SK-N-MC (cell line): Measurements from ENCODE around the gene EVC2.

ENCODE experiments used
- EZH2 ChIP-seq: fragments of 200-600 bp; sonication (generic); IDR thresholded peaks from one replicate; pipeline ENCODE4 v1.6.1; 2017; ENCODE audit warnings: antibody characterized with exemption
- POLR2AphosphoS5 ChIP-seq: IDR thresholded peaks from 2 replicates; pipeline ENCODE4 v1.6.1; 2012; ENCODE audit warnings: mild to moderate bottlenecking, low read depth, low read length, borderline replicate concordance

DNA sequence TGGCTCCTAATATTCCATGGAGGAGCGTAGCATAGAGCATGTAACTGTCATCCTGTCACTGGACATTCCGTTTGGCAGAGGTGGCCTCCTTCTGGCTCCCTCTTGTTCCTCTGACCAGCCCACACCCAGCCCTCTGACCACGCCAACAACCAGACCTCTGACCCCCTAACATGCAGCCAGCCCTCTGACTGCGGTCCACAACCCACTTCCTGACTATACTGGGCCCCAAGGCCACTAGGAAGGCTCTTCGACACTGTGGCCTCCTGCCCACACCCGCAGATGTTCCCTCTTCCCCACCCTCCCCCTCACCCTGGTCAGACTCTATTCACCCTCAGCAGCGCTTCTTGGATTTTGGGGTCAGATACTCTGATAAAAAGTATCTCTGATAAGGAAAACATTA is 141.4 kb downstream of the EVC2 start:
- no peak for TF ChIP-seq EZH2
- no peak for TF ChIP-seq POLR2AphosphoS5
